H9 (cell line): ENCODE results near the gene ITGB1BP1. TPM values are rescaled to one million over a fixed set of nuclear protein-coding genes. Genes with fewer than 3 reads are reported as not detected.

ENCODE experiments used
- DNase-seq: peaks from one replicate; pipeline ENCODE4 v3.0.0-alpha.2; 2017
- H2AFZ ChIP-seq: one replicate; pipeline ENCODE4 v1.6.1; 2013; ENCODE audit warnings: mild to moderate bottlenecking, low read length, control low read depth, moderate library complexity
- H2AK5ac ChIP-seq: 2 replicates; pipeline ENCODE4 v1.6.1; 2013; ENCODE audit warnings: low read length, control low read depth, mixed read lengths; ENCODE audit not compliant: insufficient read length
- H2BK120ac ChIP-seq: one replicate; pipeline ENCODE4 v1.6.1; 2013; ENCODE audit warnings: low read depth, mild to moderate bottlenecking, low read length, control low read depth, inconsistent platforms; ENCODE audit not compliant: poor library complexity, severe bottlenecking
- H2BK12ac ChIP-seq: 2 replicates; pipeline ENCODE4 v1.6.1; 2013; ENCODE audit warnings: low read length, control low read depth, mixed read lengths, low read depth; ENCODE audit not compliant: insufficient read length
- H2BK15ac ChIP-seq: 2 replicates; pipeline ENCODE4 v1.6.1; 2013; ENCODE audit warnings: low read depth, low read length, control low read depth
- H2BK20ac ChIP-seq: one replicate; pipeline ENCODE4 v1.6.1; 2013; ENCODE audit warnings: low read depth, mild to moderate bottlenecking, low read length, control low read depth, inconsistent platforms; ENCODE audit not compliant: poor library complexity, severe bottlenecking
- H2BK5ac ChIP-seq: 2 replicates; pipeline ENCODE4 v1.6.1; 2013; ENCODE audit warnings: low read length, control low read depth, mixed read lengths; ENCODE audit not compliant: insufficient read length
- H3K14ac ChIP-seq: 2 replicates; pipeline ENCODE4 v1.6.1; 2013; ENCODE audit warnings: low read length, control low read depth; ENCODE audit not compliant: insufficient read depth
- H3K18ac ChIP-seq: 2 replicates; pipeline ENCODE4 v1.6.1; 2013; ENCODE audit warnings: low read depth, mild to moderate bottlenecking, mixed read lengths, low read length, control low read depth; ENCODE audit not compliant: insufficient read length
- H3K23ac ChIP-seq: 2 replicates; pipeline ENCODE4 v1.6.1; 2013; ENCODE audit warnings: low read length, control low read depth, mixed read lengths, low read depth; ENCODE audit not compliant: insufficient read length
- H3K23me2 ChIP-seq: 2 replicates; pipeline ENCODE4 v1.6.1; 2013; ENCODE audit warnings: low read depth, mild to moderate bottlenecking, mixed read lengths, low read length, control low read depth; ENCODE audit not compliant: insufficient read length, poor library complexity, severe bottlenecking
- H3K27ac ChIP-seq: 2 replicates; pipeline ENCODE4 v1.5.1; 2013; ENCODE audit warnings: low read length, control low read depth, mixed read lengths, low read depth; ENCODE audit not compliant: insufficient read length
- H3K27me3 ChIP-seq: 2 replicates; pipeline ENCODE4 v1.6.1; 2013; ENCODE audit warnings: low read length, control low read depth, inconsistent platforms; ENCODE audit not compliant: insufficient read depth
- H3K4ac ChIP-seq: 2 replicates; pipeline ENCODE4 v1.6.1; 2013; ENCODE audit warnings: low read depth, mild to moderate bottlenecking, control low read depth, inconsistent platforms, low read length, moderate library complexity
- H3K4me1 ChIP-seq: 2 replicates; pipeline ENCODE4 v1.6.1; 2013; ENCODE audit warnings: low read length, control low read depth, inconsistent platforms; ENCODE audit not compliant: insufficient read depth
- H3K4me2 ChIP-seq: 2 replicates; pipeline ENCODE4 v1.6.1; 2013; ENCODE audit warnings: low read length, control low read depth, mixed read lengths; ENCODE audit not compliant: insufficient read length, insufficient read depth
- H3K56ac ChIP-seq: 2 replicates; pipeline ENCODE4 v1.6.1; 2013; ENCODE audit warnings: low read depth, mild to moderate bottlenecking, mixed read lengths, low read length, control low read depth; ENCODE audit not compliant: insufficient read length
- H3K79me1 ChIP-seq: 2 replicates; pipeline ENCODE4 v1.6.1; 2013; ENCODE audit warnings: low read depth, mild to moderate bottlenecking, moderate library complexity, low read length, control low read depth, inconsistent platforms; ENCODE audit not compliant: insufficient read depth, poor library complexity, severe bottlenecking
- H3K79me2 ChIP-seq: 2 replicates; pipeline ENCODE4 v1.6.1; 2013; ENCODE audit warnings: low read length, control low read depth, inconsistent platforms; ENCODE audit not compliant: insufficient read depth
- H3K9ac ChIP-seq: 2 replicates; pipeline ENCODE4 v1.6.1; 2013; ENCODE audit warnings: low read length, control low read depth, mixed read lengths; ENCODE audit not compliant: insufficient read length; ENCODE audit errors: extremely low read depth
- H3K9me3 ChIP-seq: one replicate; pipeline ENCODE4 v1.6.1; 2013; ENCODE audit warnings: low read depth, low read length, inconsistent platforms; ENCODE audit not compliant: control insufficient read depth
- H3T11ph ChIP-seq: one replicate; pipeline ENCODE4 v1.6.1; 2013; ENCODE audit warnings: mild to moderate bottlenecking, low read length, control low read depth, inconsistent platforms
- H4K20me1 ChIP-seq: one replicate; pipeline ENCODE4 v1.6.1; 2013; ENCODE audit not compliant: control insufficient read depth, insufficient read length, insufficient read depth
- H4K5ac ChIP-seq: 2 replicates; pipeline ENCODE4 v1.6.1; 2013; ENCODE audit warnings: low read depth, mild to moderate bottlenecking, mixed read lengths, low read length, control low read depth; ENCODE audit not compliant: insufficient read length
- H4K8ac ChIP-seq: replicated peaks from 2 replicates; pipeline ENCODE4 v1.6.1; 2013; ENCODE audit warnings: low read length, control low read depth, mixed read lengths, low read depth; ENCODE audit not compliant: insufficient read length
- H4K91ac ChIP-seq: 2 replicates; pipeline ENCODE4 v1.6.1; 2013; ENCODE audit warnings: low read depth, mild to moderate bottlenecking, moderate library complexity, mixed read lengths, low read length, control low read depth; ENCODE audit not compliant: insufficient read length
- H3K27ac Mint-ChIP-seq, 3 experiments: 2 replicates in 2 of 3; 3 replicates in 1 of 3; pipeline ENCODE4 v1.8.0; 2020 to 2021; ENCODE audit warnings: mixed read lengths in 3 of 3, mild to moderate bottlenecking in 1 of 3, moderate library complexity in 1 of 3
- H3K27me3 Mint-ChIP-seq: 2 replicates; pipeline ENCODE4 v1.8.0; 2021; ENCODE audit warnings: low read depth, mild to moderate bottlenecking, moderate library complexity, mixed read lengths
- H3K36me3 Mint-ChIP-seq, 3 experiments: 2 replicates in 2 of 3; 3 replicates in 1 of 3; pipeline ENCODE4 v1.8.0; 2020 to 2021; ENCODE audit warnings: low read depth in 3 of 3, mixed read lengths in 3 of 3; ENCODE audit not compliant: insufficient read depth in 1 of 3
- H3K4me1 Mint-ChIP-seq, 2 experiments: 2 replicates each; pipeline ENCODE4 v1.8.0; 2020; ENCODE audit warnings: mixed read lengths in 2 of 2
- H3K4me3 Mint-ChIP-seq, 2 experiments: 2 replicates in 1 of 2; 3 replicates in 1 of 2; pipeline ENCODE4 v1.8.0; 2020 to 2021; ENCODE audit warnings: mild to moderate bottlenecking in 2 of 2, mixed read lengths in 2 of 2, moderate library complexity in 1 of 2
- H3K9me3 Mint-ChIP-seq, 2 experiments: 2 replicates in 1 of 2; 3 replicates in 1 of 2; pipeline ENCODE4 v1.8.0; 2020; ENCODE audit warnings: mild to moderate bottlenecking in 2 of 2, mixed read lengths in 2 of 2, moderate library complexity in 1 of 2
- CTCF ChIP-seq: fragments of 200-600 bp; sonication (generic); conservative IDR thresholded peaks from 3 replicates; pipeline ENCODE4 v1.8.0; 2021; ENCODE audit warnings: antibody characterized with exemption, mild to moderate bottlenecking
- WGBS: extraction: QIAGEN DNeasy Blood & Tissue Kit; methylation state at CpG from one replicate; pipeline ENCODE4 v1.1.7; 2013; ENCODE audit warnings: missing lambda C conversion rate, low lambda C conversion rate, mixed read lengths; ENCODE audit not compliant: insufficient read length; ENCODE audit errors: extremely low coverage; 5-methylcytosine and 5-hydroxymethylcytosine counted together
- total RNA-seq: library from RNA; stranded (reverse); gene quantifications from 2 replicates; pipeline ENCODE4 v1.2.1, GENCODE V29; 2021

The ITGB1BP1 gene
- total RNA-seq, 1 experiment from 2014 or later: 38.7 TPM

GRCh38 chr2:9462313-9462712, 39.0 kb upstream of the ITGB1BP1 start:
- no peaks in the 10 kb centered on the region for H3K9me3 Mint-ChIP-seq
- no peak overlapping the region for H4K91ac ChIP-seq
- H3K4me2 ChIP-seq: no peak overlapping the region
- no peak overlapping the region for H3K27ac ChIP-seq
- no peak overlapping the region for H2AFZ ChIP-seq
- no peak overlapping the region for H3K56ac ChIP-seq
- H3K36me3 Mint-ChIP-seq: peaks cover 15 to 59% (median 55%) of the 10 kb centered on the region in 3 experiments; a peak in 6 of 7 replicates
- H3K27me3 Mint-ChIP-seq: no peaks in the 10 kb centered on the region
- no peak for DNase-seq
- no peaks in the 10 kb centered on the region for H3K4me1 ChIP-seq
- peaks cover 0 to 4% of the 10 kb centered on the region in 2 experiments; a peak in 1 of 4 replicates for H3K4me1 Mint-ChIP-seq
- H4K20me1 ChIP-seq: no peaks in the 10 kb centered on the region
- no peak overlapping the region for H2BK15ac ChIP-seq
- no peak overlapping the region for H2BK12ac ChIP-seq
- no peak overlapping the region for H4K5ac ChIP-seq
- no peaks in the 10 kb centered on the region for H3K79me1 ChIP-seq
- H3K4ac ChIP-seq: no peak overlapping the region
- no peak overlapping the region for H3K14ac ChIP-seq
- 0 out of 7 replicates have a peak overlapping the region, but pooled peaks of 1 of the 3 experiments have one; percentile 33 for H3K27ac Mint-ChIP-seq
- H3T11ph ChIP-seq: no peak overlapping the region
- H2BK5ac ChIP-seq: no peak overlapping the region
- no peaks in the 10 kb centered on the region for H3K27me3 ChIP-seq
- H3K4me3 Mint-ChIP-seq: no peak overlapping the region
- H3K9me3 ChIP-seq: no peaks in the 10 kb centered on the region
- no peak overlapping the region for H4K8ac ChIP-seq
- TF ChIP-seq CTCF: no peak
- no peaks in the 10 kb centered on the region for H3K79me2 ChIP-seq
- no peak overlapping the region for H3K18ac ChIP-seq
- no peak overlapping the region for H2BK120ac ChIP-seq
- no peaks in the 10 kb centered on the region for H3K23me2 ChIP-seq
- no peak overlapping the region for H3K9ac ChIP-seq
- no peak overlapping the region for H2BK20ac ChIP-seq
- H3K23ac ChIP-seq: no peak overlapping the region
- no peak overlapping the region for H2AK5ac ChIP-seq
- WGBS: no CpG with 5 or more reads among the region's 5 CpGs
